Measurements from ENCODE around the gene AGAP1.

The AGAP1 gene

GRCh38 chr2:236160366-236161081, 666.7 kb downstream of the AGAP1 start:
- DNase-seq, result no peak

GRCh38 chr2:236161082-236161462, 667.2 kb downstream of the AGAP1 start:
- DNase-seq, result no peak

- DNase-seq, result no peak
Observed at GRCh38 chr2:236161531-236161930, 667.7 kb downstream of the AGAP1 start.

- no peak for DNase-seq
Observed at GRCh38 chr2:236162031-236162845, 668.4 kb downstream of the AGAP1 start.

- DNase-seq, result no peak
Observed at GRCh38 chr2:236162882-236163470, 669.1 kb downstream of the AGAP1 start.

- no peak for DNase-seq
Observed at GRCh38 chr2:236163471-236164200, 669.8 kb downstream of the AGAP1 start.

GRCh38 chr2:236164201-236164924, 670.5 kb downstream of the AGAP1 start:
- no peak for DNase-seq

- no peak for DNase-seq
Observed at GRCh38 chr2:236164925-236165841, 671.3 kb downstream of the AGAP1 start.

- no peak for DNase-seq
Observed at GRCh38 chr2:236165842-236166795, 672.3 kb downstream of the AGAP1 start.

- DNase-seq, result no peak
Observed at GRCh38 chr2:236166796-236167296, 673.0 kb downstream of the AGAP1 start.

- no peak for DNase-seq
Observed at GRCh38 chr2:236167297-236168109, 673.7 kb downstream of the AGAP1 start.

- peak; percentile 76 for DNase-seq
Observed at GRCh38 chr2:236168110-236169080, 674.6 kb downstream of the AGAP1 start, which contains the start of gene GBX2. GBX2 (minus strand) TSS chr2:236168386; CDS start chr2:236167971, 415 bp downstream.

GRCh38 chr2:236169151-236169721, 675.4 kb downstream of the AGAP1 start:
- no peak for DNase-seq

- DNase-seq, result no peak
Observed at GRCh38 chr2:236169741-236170589, 676.1 kb downstream of the AGAP1 start.

GRCh38 chr2:236170590-236171165, 676.8 kb downstream of the AGAP1 start:
- DNase-seq, result no peak

- no peak for DNase-seq
Observed at GRCh38 chr2:236171181-236171679, 677.4 kb downstream of the AGAP1 start.

All from NCI-H1048 (cell line).